CD1c-positive myeloid dendritic cell (primary cell): ENCODE results near the gene C5AR1.
A peak's percentile ranks its signal among the peaks of the same experiment; 100 is the strongest.
"Not testable (repeated sequence)": the region's sequence is repeated elsewhere in the genome, so short reads cannot be mapped to it uniquely, and the experiment has no call there.

Experiments used
- DNase-seq: peaks from one replicate; pipeline ENCODE4 v3.0.0-alpha.2; 2016; ENCODE audit errors: extremely low spot score

C5AR1 gene

GRCh38 chr19:47284324-47284899, 25.2 kb upstream of the C5AR1 start:
- DNase-seq: peak; percentile 78

GRCh38 chr19:47296036-47296435, 13.6 kb upstream of the C5AR1 start:
- peak; percentile 91 for DNase-seq

- not testable (repeated sequence) for DNase-seq
These were observed 8.8 kb upstream of the C5AR1 start for GRCh38 chr19:47300867-47301266.

- peak; percentile 53 for DNase-seq
These were observed 7.4 kb upstream of the C5AR1 start for GRCh38 chr19:47302249-47302648.

- DNase-seq: no peak
These were observed 5.7 kb upstream of the C5AR1 start for GRCh38 chr19:47303966-47304365.

- DNase-seq: peak; percentile 88
These were observed 4.3 kb upstream of the C5AR1 start for GRCh38 chr19:47305309-47305751.

GRCh38 chr19:47306303-47306702, 3.4 kb upstream of the C5AR1 start:
- no peak for DNase-seq

GRCh38 chr19:47309038-47309437, 623 bp upstream of the C5AR1 start:
- no peak for DNase-seq

GRCh38 chr19:47310323-47310722, 662 bp downstream of the C5AR1 start:
- no peak for DNase-seq

GRCh38 chr19:47310819-47311218, 1.2 kb downstream of the C5AR1 start:
- DNase-seq: peak; percentile 78

- no peak for DNase-seq
These were observed 2.8 kb downstream of the C5AR1 start for GRCh38 chr19:47312366-47313006.

GRCh38 chr19:47313754-47314295, 4.2 kb downstream of the C5AR1 start:
- peak; percentile 48 for DNase-seq

- peak; percentile 96 for DNase-seq
These were observed 5.6 kb downstream of the C5AR1 start for GRCh38 chr19:47315125-47315821.

GRCh38 chr19:47316513-47316912, 6.9 kb downstream of the C5AR1 start:
- no peak for DNase-seq

- DNase-seq: no peak
These were observed 10.5 kb downstream of the C5AR1 start for GRCh38 chr19:47319923-47320871.

GRCh38 chr19:47321630-47322029, 12.0 kb downstream of the C5AR1 start:
- peak; percentile 34 for DNase-seq

- DNase-seq: peak; percentile 84
These were observed 12.4 kb downstream of the C5AR1 start for GRCh38 chr19:47322058-47322457.

- no peak for DNase-seq
These were observed 13.7 kb downstream of the C5AR1 start for GRCh38 chr19:47323409-47323808.

GRCh38 chr19:47323872-47324271, 14.2 kb downstream of the C5AR1 start:
- no peak for DNase-seq

- DNase-seq: peak; percentile 90
These were observed 14.8 kb downstream of the C5AR1 start for GRCh38 chr19:47324502-47324901.

GRCh38 chr19:47330466-47330869, 20.8 kb downstream of the C5AR1 start:
- peak; percentile 86 for DNase-seq

- no peak for DNase-seq
These were observed 21.8 kb downstream of the C5AR1 start for GRCh38 chr19:47331490-47331889.
